HUES64 (cell line): ENCODE measurements around the gene RFT1.

ENCODE experiments used
- H3K27ac ChIP-seq: 2 replicates; pipeline ENCODE4 v1.7.0; 2013; ENCODE audit warnings: low read depth, low read length, inconsistent platforms
- H3K27me3 ChIP-seq: 2 replicates; pipeline ENCODE4 v1.6.1; 2013; ENCODE audit warnings: mild to moderate bottlenecking, low read length; ENCODE audit not compliant: insufficient read depth
- H3K36me3 ChIP-seq: 2 replicates; pipeline ENCODE4 v1.6.1; 2013; ENCODE audit warnings: mild to moderate bottlenecking, low read length; ENCODE audit not compliant: insufficient read depth
- H3K4me1 ChIP-seq: 2 replicates; pipeline ENCODE4 v1.6.1; 2013; ENCODE audit warnings: mild to moderate bottlenecking, low read length, moderate library complexity; ENCODE audit not compliant: insufficient read depth
- H3K4me3 ChIP-seq: 2 replicates; pipeline ENCODE4 v1.5.1; 2013; ENCODE audit warnings: mild to moderate bottlenecking, low read length, moderate library complexity
- H3K9ac ChIP-seq: 2 replicates; pipeline ENCODE4 v1.6.1; 2013; ENCODE audit warnings: mild to moderate bottlenecking, low read depth, low read length
- H3K9me3 ChIP-seq: 2 replicates; pipeline ENCODE4 v1.6.1; 2013; ENCODE audit warnings: low read depth, low read length; ENCODE audit not compliant: insufficient read depth
- WGBS: fragments of 150-250, 120-280 bp; methylation state at CpG from one replicate; pipeline ENCODE4 v1.1.7; 2013; ENCODE audit warnings: missing lambda C conversion rate; 5-methylcytosine and 5-hydroxymethylcytosine counted together

RFT1 gene

GRCh38 chr3:53101956-53102355 lies 28.3 kb downstream of the RFT1 start:
- Histone ChIP-seq H3K4me3 (no peak overlapping the region), H3K27me3 (no peaks in the 10 kb centered on the region), H3K9me3 (no peaks in the 10 kb centered on the region), H3K27ac (no peak overlapping the region), H3K9ac (no peak overlapping the region), H3K4me1 (no peaks in the 10 kb centered on the region), H3K36me3 (peaks cover 64% of the 10 kb centered on the region)
- WGBS: 96% methylated on average over 12 of the region's 12 CpGs

- no peaks in the 10 kb centered on the region for H3K9me3 ChIP-seq
- H3K27ac ChIP-seq: no peak overlapping the region
- no peak overlapping the region for H3K9ac ChIP-seq
- no peak overlapping the region for H3K4me3 ChIP-seq
- H3K36me3 ChIP-seq: peaks cover 54% of the 10 kb centered on the region
- H3K27me3 ChIP-seq: no peaks in the 10 kb centered on the region
- no peaks in the 10 kb centered on the region for H3K4me1 ChIP-seq
- 89% methylated on average over 12 of the region's 12 CpGs for WGBS
Observed at GRCh38 chr3:53100818-53101466, 29.3 kb downstream of the RFT1 start.

- WGBS: 95% methylated on average over 5 of the region's 5 CpGs
- Histone ChIP-seq H3K9me3 (no peaks in the 10 kb centered on the region), H3K9ac (no peak overlapping the region), H3K27me3 (no peaks in the 10 kb centered on the region), H3K4me1 (no peaks in the 10 kb centered on the region), H3K27ac (no peak overlapping the region), H3K36me3 (peaks cover 38% of the 10 kb centered on the region), H3K4me3 (no peak overlapping the region)
Observed at GRCh38 chr3:53097887-53098286, 32.3 kb downstream of the RFT1 start.

GRCh38 chr3:53092942-53093341 lies 37.3 kb downstream of the RFT1 start:
- H3K4me3 ChIP-seq: no peak overlapping the region
- H3K9me3 ChIP-seq: no peaks in the 10 kb centered on the region
- no peak overlapping the region for H3K27ac ChIP-seq
- H3K4me1 ChIP-seq: no peaks in the 10 kb centered on the region
- peaks cover 37% of the 10 kb centered on the region for H3K36me3 ChIP-seq
- no peaks in the 10 kb centered on the region for H3K27me3 ChIP-seq
- H3K9ac ChIP-seq: no peak overlapping the region
- WGBS: 90% methylated on average over 2 of the region's 2 CpGs

GRCh38 chr3:53092216-53092615 lies 38.0 kb downstream of the RFT1 start:
- 96% methylated on average over 11 of the region's 11 CpGs for WGBS
- Histone ChIP-seq H3K36me3 (peaks cover 31% of the 10 kb centered on the region), H3K27me3 (no peaks in the 10 kb centered on the region), H3K4me1 (no peaks in the 10 kb centered on the region), H3K4me3 (no peak overlapping the region), H3K9ac (no peak overlapping the region), H3K27ac (no peak overlapping the region), H3K9me3 (no peaks in the 10 kb centered on the region)

- Histone ChIP-seq H3K27me3 (no peaks in the 10 kb centered on the region), H3K9ac (no peak overlapping the region), H3K4me3 (no peak overlapping the region), H3K27ac (no peak overlapping the region), H3K4me1 (no peaks in the 10 kb centered on the region), H3K9me3 (no peaks in the 10 kb centered on the region), H3K36me3 (peaks cover 29% of the 10 kb centered on the region)
- 94% methylated on average over 5 of the region's 5 CpGs for WGBS
Observed at GRCh38 chr3:53091011-53091410, 39.2 kb downstream of the RFT1 start.

- Histone ChIP-seq H3K36me3 (peaks cover 24% of the 10 kb centered on the region), H3K9ac (no peak overlapping the region), H3K27ac (no peak overlapping the region), H3K9me3 (no peaks in the 10 kb centered on the region), H3K27me3 (no peaks in the 10 kb centered on the region), H3K4me3 (no peak overlapping the region), H3K4me1 (no peaks in the 10 kb centered on the region)
- 93% methylated on average over 6 of the region's 6 CpGs for WGBS
Observed at GRCh38 chr3:53089511-53089910, 40.7 kb downstream of the RFT1 start.

- no peaks in the 10 kb centered on the region; the same call in 1 of the 2 replicates for H3K36me3 ChIP-seq
- no peaks in the 10 kb centered on the region for H3K4me1 ChIP-seq
- no peak overlapping the region for H3K4me3 ChIP-seq
- no peak overlapping the region for H3K27ac ChIP-seq
- no peak overlapping the region for H3K9ac ChIP-seq
- no peaks in the 10 kb centered on the region for H3K27me3 ChIP-seq
- 90% methylated on average over 10 of the region's 10 CpGs for WGBS
- no peaks in the 10 kb centered on the region for H3K9me3 ChIP-seq
Observed at GRCh38 chr3:53085476-53085875, 44.8 kb downstream of the RFT1 start.

GRCh38 chr3:53084310-53085001 lies 45.8 kb downstream of the RFT1 start:
- H3K4me1 ChIP-seq: no peaks in the 10 kb centered on the region
- no peaks in the 10 kb centered on the region for H3K36me3 ChIP-seq
- no peaks in the 10 kb centered on the region for H3K9me3 ChIP-seq
- no peak overlapping the region for H3K27ac ChIP-seq
- WGBS: 91% methylated on average over 12 of the region's 12 CpGs
- no peak overlapping the region for H3K9ac ChIP-seq
- no peaks in the 10 kb centered on the region for H3K27me3 ChIP-seq
- no peak overlapping the region for H3K4me3 ChIP-seq

- Histone ChIP-seq H3K36me3 (no peaks in the 10 kb centered on the region), H3K9me3 (no peaks in the 10 kb centered on the region), H3K9ac (no peak overlapping the region), H3K27ac (no peak overlapping the region), H3K4me3 (no peak overlapping the region), H3K4me1 (no peaks in the 10 kb centered on the region), H3K27me3 (no peaks in the 10 kb centered on the region)
- 81% methylated on average over 3 of the region's 3 CpGs for WGBS
Observed at GRCh38 chr3:53083949-53084309, 46.3 kb downstream of the RFT1 start.

GRCh38 chr3:53083521-53083920 lies 46.7 kb downstream of the RFT1 start:
- Histone ChIP-seq H3K9ac (no peak overlapping the region), H3K36me3 (no peaks in the 10 kb centered on the region), H3K4me1 (no peaks in the 10 kb centered on the region), H3K27ac (no peak overlapping the region), H3K27me3 (no peaks in the 10 kb centered on the region), H3K4me3 (no peak overlapping the region), H3K9me3 (no peaks in the 10 kb centered on the region)
- WGBS: 89% methylated on average over 8 of the region's 8 CpGs
